Brain pericyte (primary cell): Measurements from ENCODE around the gene FBXO34.

Experiments used
- DNase-seq: peaks from one replicate; pipeline ENCODE4 v3.0.0-alpha.2; 2012; ENCODE audit warnings: low read depth, low spot score

The FBXO34 gene

GRCh38 chr14:55272922-55273321 lies 1.7 kb downstream of the FBXO34 start:
- no peak for DNase-seq

GRCh38 chr14:55274146-55274545 lies 2.9 kb downstream of the FBXO34 start:
- DNase-seq, result no peak

- no peak for DNase-seq
These were observed 3.5 kb downstream of the FBXO34 start for GRCh38 chr14:55274751-55275150.

GRCh38 chr14:55276736-55277135 lies 5.5 kb downstream of the FBXO34 start:
- DNase-seq, result no peak

GRCh38 chr14:55277972-55278740 lies 6.9 kb downstream of the FBXO34 start:
- DNase-seq, result no peak

- no peak for DNase-seq
These were observed 8.2 kb downstream of the FBXO34 start for GRCh38 chr14:55279384-55279783.

- DNase-seq, result no peak
These were observed 10.2 kb downstream of the FBXO34 start for GRCh38 chr14:55281316-55281839.

GRCh38 chr14:55285048-55285652 lies 13.9 kb downstream of the FBXO34 start:
- no peak for DNase-seq

GRCh38 chr14:55288439-55288838 lies 17.2 kb downstream of the FBXO34 start:
- no peak for DNase-seq

- no peak for DNase-seq
These were observed 20.4 kb downstream of the FBXO34 start for GRCh38 chr14:55291480-55292081.

GRCh38 chr14:55294603-55295002 lies 23.4 kb downstream of the FBXO34 start:
- DNase-seq, result no peak

- no peak for DNase-seq
These were observed 26.6 kb downstream of the FBXO34 start for GRCh38 chr14:55297611-55298499.

- no peak for DNase-seq
These were observed 27.2 kb downstream of the FBXO34 start for GRCh38 chr14:55298500-55298822.

GRCh38 chr14:55301437-55302121 lies 30.4 kb downstream of the FBXO34 start:
- DNase-seq, result no peak

GRCh38 chr14:55302367-55303124 lies 31.3 kb downstream of the FBXO34 start:
- DNase-seq, result no peak

- no peak for DNase-seq
These were observed 31.9 kb downstream of the FBXO34 start for GRCh38 chr14:55303125-55303499.

GRCh38 chr14:55303691-55304145 lies 32.5 kb downstream of the FBXO34 start:
- DNase-seq, result no peak

GRCh38 chr14:55306938-55307589 lies 35.8 kb downstream of the FBXO34 start:
- no peak for DNase-seq

GRCh38 chr14:55309154-55309553 lies 37.9 kb downstream of the FBXO34 start:
- DNase-seq, result no peak
